Esophagus squamous epithelium (tissue), 4 donors: ENCODE data around the gene XPNPEP1.

Experiments used
- CTCF ChIP-seq, 6 experiments: fragments of 450-650 bp in 4 of 6; fragments of 200-600 bp in 2 of 6; sonication (generic) in 2 of 6; IDR thresholded peaks; one replicate each; pipeline ENCODE4 v1.5.1; 2016 to 2019; ENCODE audit warnings: antibody characterized with exemption in 6 of 6, mild to moderate bottlenecking in 4 of 6, moderate library complexity in 4 of 6
- POLR2A ChIP-seq, 4 donors: fragments of 450-650 bp; IDR thresholded peaks; one replicate each; pipeline ENCODE4 v1.6.1; 2017; ENCODE audit warnings: antibody characterized with exemption in 4 of 4, mild to moderate bottlenecking in 4 of 4, moderate library complexity in 3 of 4

GRCh38 chr10:109866995-109867635, 56.2 kb downstream of the XPNPEP1 start:
- no peak for TF ChIP-seq CTCF (IDR thresholded peaks at IDR 0.05)
- no peak for TF ChIP-seq POLR2A (IDR thresholded peaks at IDR 0.05)
